Vagina (tissue), 2 donors: ENCODE results near the gene EXD3. TPM values are rescaled to one million over a fixed set of nuclear protein-coding genes. Genes with fewer than 3 reads are reported as not detected.

Experiments used
- DNase-seq, 2 donors: peaks; one replicate each; pipeline ENCODE4 v3.0.0-alpha.2; 2017; ENCODE audit errors: extremely low spot score in 2 of 2
- H3K27ac ChIP-seq: fragments of 200-600 bp; sonication (generic); one replicate; pipeline ENCODE4 v1.5.1; 2019
- H3K27me3 ChIP-seq: fragments of 200-600 bp; sonication (generic); one replicate; pipeline ENCODE4 v1.5.1; 2019
- H3K36me3 ChIP-seq, 2 donors: fragments of 200-600 bp; sonication (generic); one replicate each; pipeline ENCODE4 v1.5.1; 2017 to 2019
- H3K4me1 ChIP-seq: fragments of 200-600 bp; sonication (generic); one replicate; pipeline ENCODE4 v1.5.1; 2019
- H3K4me3 ChIP-seq, 2 donors: fragments of 200-600 bp; sonication (generic); 1 replicate in 1 of 2; 2 replicates in 1 of 2; pipeline ENCODE4 v1.5.1; 2016 to 2019
- H3K9me3 ChIP-seq: fragments of 200-600 bp; sonication (generic); one replicate; pipeline ENCODE4 v1.5.1; 2019
- POLR2A ChIP-seq, 2 donors: fragments of 450-650 bp; IDR thresholded peaks; one replicate each; pipeline ENCODE4 v1.6.1; 2017; ENCODE audit warnings: antibody characterized with exemption in 2 of 2, mild to moderate bottlenecking in 2 of 2, moderate library complexity in 2 of 2
- POLR2AphosphoS5 ChIP-seq, 2 donors: sonication (generic); formaldehyde crosslinking; IDR thresholded peaks; one replicate each; pipeline ENCODE4 v1.9.0; 2017; ENCODE audit warnings: antibody characterized with exemption in 2 of 2, mild to moderate bottlenecking in 2 of 2, low read depth in 1 of 2; ENCODE audit not compliant: insufficient read depth in 1 of 2
- intact Hi-C: fragments of 100-400 bp; cut with DNase I; formaldehyde crosslinking; loops from one replicate; pipeline ENCODE4 v1.15.1; 2023
- total RNA-seq: library from RNA; depleted of rRNA; stranded (reverse); fragments of >200 nt; gene quantifications from one replicate; pipeline ENCODE4 v1.2.3, GENCODE V29; 2016
- TF ChIP-seq, protein P1 (sequence below), 3 experiments: fragments of 450-650 bp in 2 of 3; fragments of 200-600 bp in 1 of 3; sonication (generic) in 1 of 3; IDR thresholded peaks; one replicate each; pipeline ENCODE4 v1.5.1; 2017 to 2019; ENCODE audit warnings: antibody characterized with exemption in 3 of 3, mild to moderate bottlenecking in 2 of 3, moderate library complexity in 2 of 3

Gene EXD3
- total RNA-seq, 1 donor from 2014 or later = 35.6 TPM

DNA sequence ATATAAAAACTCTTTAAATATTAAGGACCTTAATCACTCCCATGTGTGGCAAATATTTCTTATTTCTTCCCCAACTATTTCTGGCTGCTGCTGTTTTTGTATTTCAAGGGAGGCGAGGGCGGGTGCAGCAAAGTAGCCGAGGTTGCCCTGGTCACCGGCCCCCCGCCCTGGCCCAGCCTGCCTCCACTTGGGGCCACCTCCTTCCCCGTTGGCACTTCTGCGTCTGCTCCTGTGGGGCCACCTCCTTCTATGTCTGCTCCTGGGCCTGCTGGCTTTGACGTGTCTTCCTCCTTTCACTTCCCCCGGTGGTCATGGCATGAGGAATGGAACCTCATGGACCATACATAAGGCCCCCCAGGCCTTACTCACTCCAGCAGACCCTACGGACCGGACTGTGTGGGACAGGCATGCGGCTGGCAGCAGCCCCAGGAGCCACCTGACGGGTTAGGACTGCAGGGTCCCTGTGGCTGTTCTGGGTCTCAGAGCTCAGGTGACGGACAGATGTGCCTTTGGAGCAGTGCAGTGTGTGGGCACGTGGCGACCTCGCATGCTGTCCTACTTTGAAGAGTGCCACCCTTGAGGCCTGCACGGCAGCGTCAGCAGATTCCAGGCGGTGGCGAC is 24.0 kb upstream of the EXD3 start:
- H3K27ac ChIP-seq = no peak overlapping the region
- H3K4me1 ChIP-seq = peaks cover 12% of the 10 kb centered on the region
- H3K27me3 ChIP-seq = no peaks in the 10 kb centered on the region
- peaks cover 0 to 9% of the 10 kb centered on the region in 2 donors for H3K36me3 ChIP-seq
- H3K4me3 ChIP-seq = no peak overlapping the region
- TF ChIP-seq POLR2A (IDR thresholded peaks at IDR 0.05) (no peak), POLR2AphosphoS5 (IDR thresholded peaks at IDR 0.05; ENCODE audit: insufficient read depth in 1 of 2, low read depth in 1 of 2) (no peak)
- TF ChIP-seq, protein P1, sequence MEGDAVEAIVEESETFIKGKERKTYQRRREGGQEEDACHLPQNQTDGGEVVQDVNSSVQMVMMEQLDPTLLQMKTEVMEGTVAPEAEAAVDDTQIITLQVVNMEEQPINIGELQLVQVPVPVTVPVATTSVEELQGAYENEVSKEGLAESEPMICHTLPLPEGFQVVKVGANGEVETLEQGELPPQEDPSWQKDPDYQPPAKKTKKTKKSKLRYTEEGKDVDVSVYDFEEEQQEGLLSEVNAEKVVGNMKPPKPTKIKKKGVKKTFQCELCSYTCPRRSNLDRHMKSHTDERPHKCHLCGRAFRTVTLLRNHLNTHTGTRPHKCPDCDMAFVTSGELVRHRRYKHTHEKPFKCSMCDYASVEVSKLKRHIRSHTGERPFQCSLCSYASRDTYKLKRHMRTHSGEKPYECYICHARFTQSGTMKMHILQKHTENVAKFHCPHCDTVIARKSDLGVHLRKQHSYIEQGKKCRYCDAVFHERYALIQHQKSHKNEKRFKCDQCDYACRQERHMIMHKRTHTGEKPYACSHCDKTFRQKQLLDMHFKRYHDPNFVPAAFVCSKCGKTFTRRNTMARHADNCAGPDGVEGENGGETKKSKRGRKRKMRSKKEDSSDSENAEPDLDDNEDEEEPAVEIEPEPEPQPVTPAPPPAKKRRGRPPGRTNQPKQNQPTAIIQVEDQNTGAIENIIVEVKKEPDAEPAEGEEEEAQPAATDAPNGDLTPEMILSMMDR (IDR thresholded peaks at IDR 0.05) = no peak
- no peak for DNase-seq
- intact Hi-C loops = loop anchor here (1.0 kb wide), 1 partner anchor 18 kb away; no protein-coding TSS in a partner anchor
- no peaks in the 10 kb centered on the region for H3K9me3 ChIP-seq

DNA sequence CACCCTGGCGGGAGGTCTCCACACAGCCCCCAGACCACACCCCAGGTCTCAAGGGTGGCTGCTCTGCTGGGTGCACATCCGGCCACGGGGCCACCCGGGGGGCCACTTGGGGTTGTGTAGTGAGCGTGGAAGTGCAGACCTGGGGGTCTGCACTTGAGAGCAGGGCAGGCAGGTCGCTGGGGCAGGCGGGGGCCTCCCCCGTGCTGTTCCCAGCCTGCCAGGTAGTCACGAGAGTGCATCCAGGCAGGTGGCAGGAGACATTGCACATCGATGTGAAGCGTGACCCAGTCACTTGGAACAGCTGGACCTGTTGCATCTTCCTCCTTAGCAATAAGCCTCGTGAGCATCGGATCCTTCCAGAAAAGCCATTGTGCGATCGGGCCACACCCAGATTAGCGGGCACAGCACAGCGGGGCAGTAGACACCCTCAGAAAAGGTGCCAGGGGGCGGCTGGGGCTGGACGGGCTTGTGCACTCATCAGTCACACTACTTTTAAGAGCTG is 23.0 kb upstream of the EXD3 start:
- H3K4me1 ChIP-seq = peaks cover 22% of the 10 kb centered on the region
- no peak overlapping the region for H3K27ac ChIP-seq
- H3K36me3 ChIP-seq = peaks cover 0 to 9% of the 10 kb centered on the region in 2 donors
- H3K27me3 ChIP-seq = no peaks in the 10 kb centered on the region
- intact Hi-C loops = no loop called here
- DNase-seq = no peak
- H3K9me3 ChIP-seq = no peaks in the 10 kb centered on the region
- TF ChIP-seq, protein P1 (IDR thresholded peaks at IDR 0.05) = no peak
- TF ChIP-seq POLR2A (IDR thresholded peaks at IDR 0.05) (no peak), POLR2AphosphoS5 (IDR thresholded peaks at IDR 0.05; ENCODE audit: insufficient read depth in 1 of 2, low read depth in 1 of 2) (no peak)
- H3K4me3 ChIP-seq = no peak overlapping the region

DNA sequence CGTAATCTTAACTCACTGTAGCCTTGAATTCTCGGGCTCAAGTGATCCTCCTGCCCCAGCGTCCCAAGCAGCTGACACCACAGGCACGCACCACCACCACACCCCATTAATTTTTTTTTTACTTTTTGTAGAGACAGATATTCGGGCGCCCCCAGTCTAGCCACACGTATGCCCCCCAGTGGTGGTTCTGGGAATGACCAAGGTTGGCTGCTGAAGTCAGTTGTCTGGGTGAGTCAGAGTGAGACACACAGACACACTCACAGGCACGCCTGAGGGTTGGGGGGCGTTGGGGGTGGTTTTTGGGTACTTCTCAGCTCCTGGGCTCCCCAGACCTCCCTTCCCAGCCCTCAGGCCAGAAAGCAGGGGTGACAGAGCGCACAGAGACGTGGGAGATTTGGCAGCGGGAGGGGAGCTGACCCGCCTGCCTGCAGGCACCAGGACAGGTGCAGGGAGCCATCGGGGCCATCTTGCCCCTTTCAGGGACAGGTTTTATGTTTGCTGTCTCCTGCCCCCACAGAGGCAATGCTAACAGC is 22.4 kb upstream of the EXD3 start:
- intact Hi-C loops = no loop called here
- H3K9me3 ChIP-seq = no peaks in the 10 kb centered on the region
- H3K36me3 ChIP-seq = peaks cover 0 to 9% of the 10 kb centered on the region in 2 donors
- no peak for DNase-seq
- H3K27me3 ChIP-seq = no peaks in the 10 kb centered on the region
- H3K4me1 ChIP-seq = peaks cover 22% of the 10 kb centered on the region
- no peak overlapping the region for H3K27ac ChIP-seq
- H3K4me3 ChIP-seq = no peak overlapping the region
- TF ChIP-seq POLR2AphosphoS5 (IDR thresholded peaks at IDR 0.05; ENCODE audit: insufficient read depth in 1 of 2, low read depth in 1 of 2) (peak in 1 of 2 donors; percentile 35), POLR2A (IDR thresholded peaks at IDR 0.05) (no peak)
- TF ChIP-seq, protein P1 (IDR thresholded peaks at IDR 0.05) = peak; percentile 68 to 80 (median 73)

DNA sequence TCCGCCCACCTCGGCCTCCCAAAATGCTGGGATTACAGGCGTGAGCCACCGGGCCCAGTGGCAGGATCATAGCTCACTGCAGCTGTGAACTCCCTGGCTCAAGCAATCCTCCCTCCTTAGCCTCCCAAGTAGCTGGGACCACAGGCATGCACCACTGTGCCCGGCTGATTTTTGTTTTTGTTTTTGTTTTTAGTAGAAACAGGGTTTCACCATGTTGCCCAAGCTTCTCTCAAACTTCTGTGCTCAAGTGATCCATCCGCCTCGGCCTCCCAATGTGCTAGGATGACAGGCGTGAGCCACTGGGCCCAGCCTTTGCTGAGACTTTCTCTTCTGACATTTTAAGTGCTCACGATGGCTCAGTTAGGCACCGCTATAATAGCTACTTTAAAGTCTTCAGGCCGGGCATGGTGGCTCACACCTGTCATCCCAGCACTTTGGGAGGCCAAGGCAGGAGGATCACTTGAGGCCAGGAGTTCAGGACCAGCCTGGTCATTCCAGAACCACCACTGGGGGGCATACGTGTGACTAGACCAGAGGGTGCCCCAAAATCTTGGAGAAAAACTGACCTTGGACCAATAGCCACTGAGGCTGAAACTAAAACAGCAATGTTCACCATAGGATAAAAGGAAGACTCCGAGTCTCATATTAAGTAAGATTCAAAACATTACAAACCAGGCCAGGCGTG is 21.3 kb upstream of the EXD3 start:
- Histone ChIP-seq H3K4me1 (peaks cover 22% of the 10 kb centered on the region), H3K36me3 (peaks cover 0 to 1% of the 10 kb centered on the region in 2 donors), H3K4me3 (no peak overlapping the region), H3K27me3 (no peaks in the 10 kb centered on the region), H3K27ac (no peak overlapping the region), H3K9me3 (no peaks in the 10 kb centered on the region)
- intact Hi-C loops = no loop called here
- TF ChIP-seq, protein P1 (IDR thresholded peaks at IDR 0.05) = no peak
- no peak for TF ChIP-seq POLR2A (IDR thresholded peaks at IDR 0.05)
- TF ChIP-seq POLR2AphosphoS5 (IDR thresholded peaks at IDR 0.05; ENCODE audit: insufficient read depth in 1 of 2, low read depth in 1 of 2) = no peak
- no peak for DNase-seq
